Fibroblast of lung (primary cell): ENCODE results near the gene CEP41.

ENCODE experiments used
- EZH2 ChIP-seq: IDR thresholded peaks from 2 replicates; pipeline ENCODE4 v1.5.1; 2012; ENCODE audit warnings: low read length, control low read depth, mild to moderate bottlenecking; ENCODE audit errors: missing control alignments
- TF ChIP-seq, protein P1 (sequence below), 2 donors: IDR thresholded peaks in 1 of 2; conservative IDR thresholded peaks in 1 of 2; 1 replicate in 1 of 2; 2 replicates in 1 of 2; pipeline ENCODE4 v1.5.1; 2011 to 2012; ENCODE audit warnings: low read length in 2 of 2, control low read depth in 1 of 2, inconsistent platforms in 1 of 2, low read depth in 1 of 2, mild to moderate bottlenecking in 1 of 2

DNA sequence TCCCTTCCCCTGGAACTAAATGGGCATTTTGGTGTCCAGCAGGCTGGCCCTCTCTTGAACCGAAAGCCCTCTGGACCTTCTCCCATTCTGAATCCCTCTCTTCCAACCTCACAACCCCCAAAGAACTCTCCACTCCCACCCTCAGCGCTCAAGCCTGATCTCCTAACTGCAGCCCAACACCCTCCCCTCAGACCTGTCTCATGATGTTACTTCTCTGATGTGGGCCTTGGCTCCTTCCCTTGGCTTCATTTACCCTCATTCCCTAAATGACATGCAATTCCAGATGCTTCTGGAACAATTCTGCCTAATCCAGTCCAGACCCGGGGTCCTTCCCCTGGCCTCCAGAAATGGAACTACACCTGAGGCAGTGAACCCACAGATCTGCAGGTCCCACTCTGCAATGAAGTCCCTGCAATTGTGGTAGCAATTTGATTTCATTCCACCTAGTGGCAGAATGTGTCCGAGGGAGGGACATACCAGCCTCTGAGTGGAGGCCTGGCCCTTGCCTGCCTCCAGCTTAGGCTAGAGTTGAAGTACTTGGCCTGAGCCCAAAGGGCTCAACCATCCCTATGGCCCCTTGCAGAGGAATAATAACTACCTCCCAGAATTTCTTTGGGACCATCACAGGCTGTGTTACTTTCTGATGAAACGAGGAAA, 4.1 kb upstream of the CEP41 start:
- TF ChIP-seq, protein P1, sequence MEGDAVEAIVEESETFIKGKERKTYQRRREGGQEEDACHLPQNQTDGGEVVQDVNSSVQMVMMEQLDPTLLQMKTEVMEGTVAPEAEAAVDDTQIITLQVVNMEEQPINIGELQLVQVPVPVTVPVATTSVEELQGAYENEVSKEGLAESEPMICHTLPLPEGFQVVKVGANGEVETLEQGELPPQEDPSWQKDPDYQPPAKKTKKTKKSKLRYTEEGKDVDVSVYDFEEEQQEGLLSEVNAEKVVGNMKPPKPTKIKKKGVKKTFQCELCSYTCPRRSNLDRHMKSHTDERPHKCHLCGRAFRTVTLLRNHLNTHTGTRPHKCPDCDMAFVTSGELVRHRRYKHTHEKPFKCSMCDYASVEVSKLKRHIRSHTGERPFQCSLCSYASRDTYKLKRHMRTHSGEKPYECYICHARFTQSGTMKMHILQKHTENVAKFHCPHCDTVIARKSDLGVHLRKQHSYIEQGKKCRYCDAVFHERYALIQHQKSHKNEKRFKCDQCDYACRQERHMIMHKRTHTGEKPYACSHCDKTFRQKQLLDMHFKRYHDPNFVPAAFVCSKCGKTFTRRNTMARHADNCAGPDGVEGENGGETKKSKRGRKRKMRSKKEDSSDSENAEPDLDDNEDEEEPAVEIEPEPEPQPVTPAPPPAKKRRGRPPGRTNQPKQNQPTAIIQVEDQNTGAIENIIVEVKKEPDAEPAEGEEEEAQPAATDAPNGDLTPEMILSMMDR (conservative IDR thresholded peaks at IDR 0.05 in 1 of 2, IDR thresholded peaks at IDR 0.05 in 1 of 2; ENCODE audit: low read depth in 1 of 2, low read length in 2 of 2) = no peak
- TF ChIP-seq EZH2 = no peak
